ENCODE results near the gene PAX6. TPM values are rescaled to one million over a fixed set of nuclear protein-coding genes. Genes with fewer than 3 reads are reported as not detected.

The PAX6 gene
- total RNA-seq, 2 experiments from 2014 or later = not detected

DNA sequence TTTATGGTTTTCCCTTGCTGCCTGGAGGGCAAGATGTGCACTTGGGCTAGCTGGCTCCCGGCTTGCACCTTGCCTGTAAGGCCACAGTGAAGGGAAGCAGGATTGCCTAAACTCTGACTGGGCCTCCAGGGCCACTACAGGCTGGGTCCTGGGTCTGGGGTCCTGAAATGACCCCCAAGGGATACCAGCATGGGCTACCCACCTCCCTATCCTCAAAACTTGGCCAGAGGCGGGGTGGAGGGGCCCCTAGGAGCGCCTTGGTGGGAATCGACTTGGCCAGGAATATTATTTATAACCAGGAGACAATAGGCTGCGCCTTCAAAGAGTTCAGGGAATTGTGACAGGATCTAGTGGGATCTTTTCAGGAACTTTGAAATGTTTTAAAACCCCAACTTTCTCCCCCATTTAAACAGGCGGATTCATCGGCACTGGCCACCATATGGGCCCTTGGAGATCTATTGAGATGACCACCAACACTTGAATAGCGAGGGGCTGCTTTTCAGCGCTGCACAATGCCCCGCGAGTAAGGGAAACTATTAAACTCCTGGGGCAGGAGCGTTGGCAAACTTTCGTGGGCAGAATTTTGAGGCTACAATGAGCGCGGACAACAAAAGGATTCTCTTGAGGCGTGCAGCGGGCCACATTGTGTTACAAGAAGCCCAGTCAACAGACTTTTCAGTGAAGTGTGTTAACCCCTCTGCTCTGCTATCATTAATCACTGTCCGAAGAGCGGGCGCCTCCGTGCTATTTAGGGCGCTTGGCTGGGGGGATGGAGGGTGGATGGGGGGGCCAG, 15.2 kb downstream of the PAX6 start:
- BruUV-seq (replicated peaks) = no TSS peak
- Histone ChIP-seq H3K9me2 (ENCODE audit: insufficient read depth, low read length) (no peaks in the 10 kb centered on the region), H3K27ac (ENCODE audit: low read depth, low read length, poor library complexity, severe bottlenecking) (no peak overlapping the region), H2AFZ (ENCODE audit: low read length) (no peak overlapping the region), H3K9me3 (ENCODE audit: low read length) (no peaks in the 10 kb centered on the region), H4K20me1 (ENCODE audit: insufficient read depth, low read length) (no peaks in the 10 kb centered on the region), H3K79me2 (ENCODE audit: insufficient read depth, low read depth, low read length) (no peaks in the 10 kb centered on the region), H3K4me1 (ENCODE audit: insufficient read depth, low read length, poor library complexity, severe bottlenecking) (no peaks in the 10 kb centered on the region), H3K36me3 (ENCODE audit: insufficient read depth, low read length) (no peaks in the 10 kb centered on the region), H3K4me2 (ENCODE audit: low read length) (no peak overlapping the region), H3K4me3 (ENCODE audit: low read depth, low read length, poor library complexity, severe bottlenecking) (no peak overlapping the region)
- ChIA-PET POLR2A (no interaction called here), CTCF (ENCODE audit: unreplicated experiment) (no interaction called here)
- TF ChIP-seq, protein P1, sequence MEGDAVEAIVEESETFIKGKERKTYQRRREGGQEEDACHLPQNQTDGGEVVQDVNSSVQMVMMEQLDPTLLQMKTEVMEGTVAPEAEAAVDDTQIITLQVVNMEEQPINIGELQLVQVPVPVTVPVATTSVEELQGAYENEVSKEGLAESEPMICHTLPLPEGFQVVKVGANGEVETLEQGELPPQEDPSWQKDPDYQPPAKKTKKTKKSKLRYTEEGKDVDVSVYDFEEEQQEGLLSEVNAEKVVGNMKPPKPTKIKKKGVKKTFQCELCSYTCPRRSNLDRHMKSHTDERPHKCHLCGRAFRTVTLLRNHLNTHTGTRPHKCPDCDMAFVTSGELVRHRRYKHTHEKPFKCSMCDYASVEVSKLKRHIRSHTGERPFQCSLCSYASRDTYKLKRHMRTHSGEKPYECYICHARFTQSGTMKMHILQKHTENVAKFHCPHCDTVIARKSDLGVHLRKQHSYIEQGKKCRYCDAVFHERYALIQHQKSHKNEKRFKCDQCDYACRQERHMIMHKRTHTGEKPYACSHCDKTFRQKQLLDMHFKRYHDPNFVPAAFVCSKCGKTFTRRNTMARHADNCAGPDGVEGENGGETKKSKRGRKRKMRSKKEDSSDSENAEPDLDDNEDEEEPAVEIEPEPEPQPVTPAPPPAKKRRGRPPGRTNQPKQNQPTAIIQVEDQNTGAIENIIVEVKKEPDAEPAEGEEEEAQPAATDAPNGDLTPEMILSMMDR (conservative IDR thresholded peaks at IDR 0.05; ENCODE audit: low read length) = no peak
- no peak for TF ChIP-seq EZH2phosphoT487 (IDR thresholded peaks at IDR 0.05; ENCODE audit: borderline replicate concordance, low read depth, low read length)
- intact Hi-C loops (cut with micrococcal nuclease; ENCODE audit: unreplicated experiment) = no loop called here
- DNase-seq (ENCODE audit: low spot score) = no peak

DNA sequence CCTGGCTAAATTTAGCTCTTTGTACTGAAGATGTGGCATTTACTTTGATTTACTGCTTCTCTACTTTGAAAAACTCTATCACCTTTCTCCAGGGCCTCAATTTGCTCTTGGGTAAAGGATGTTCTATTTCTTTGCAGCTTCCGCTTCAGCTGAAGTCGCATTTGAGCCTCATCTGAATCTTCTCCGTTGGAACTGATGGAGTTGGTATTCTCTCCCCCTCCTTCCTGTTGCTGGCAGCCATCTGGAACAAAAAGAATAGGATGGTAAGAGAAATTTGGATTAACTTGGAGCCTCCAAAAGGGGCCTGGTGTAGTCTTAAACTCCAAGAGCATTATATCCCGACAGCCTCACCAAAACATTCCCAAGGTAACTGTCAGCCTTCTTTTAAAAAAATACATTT, 16.6 kb downstream of the PAX6 start:
- no peak for TF ChIP-seq EZH2phosphoT487 (IDR thresholded peaks at IDR 0.05; ENCODE audit: borderline replicate concordance, low read depth, low read length)
- TF ChIP-seq, protein P1 (conservative IDR thresholded peaks at IDR 0.05; ENCODE audit: low read length) = no peak
- ChIA-PET CTCF (ENCODE audit: unreplicated experiment) (no interaction called here), POLR2A (no interaction called here)
- Histone ChIP-seq H3K36me3 (ENCODE audit: insufficient read depth, low read length) (no peaks in the 10 kb centered on the region), H3K9me2 (ENCODE audit: insufficient read depth, low read length) (no peaks in the 10 kb centered on the region), H3K9me3 (ENCODE audit: low read length) (no peaks in the 10 kb centered on the region), H3K4me1 (ENCODE audit: insufficient read depth, low read length, poor library complexity, severe bottlenecking) (no peaks in the 10 kb centered on the region), H3K4me2 (ENCODE audit: low read length) (no peak overlapping the region), H3K4me3 (ENCODE audit: low read depth, low read length, poor library complexity, severe bottlenecking) (no peak overlapping the region), H3K79me2 (ENCODE audit: insufficient read depth, low read depth, low read length) (no peaks in the 10 kb centered on the region), H2AFZ (ENCODE audit: low read length) (no peak overlapping the region), H3K27ac (ENCODE audit: low read depth, low read length, poor library complexity, severe bottlenecking) (no peak overlapping the region), H4K20me1 (ENCODE audit: insufficient read depth, low read length) (no peaks in the 10 kb centered on the region)
- intact Hi-C loops (cut with micrococcal nuclease; ENCODE audit: unreplicated experiment) = no loop called here
- DNase-seq (ENCODE audit: low spot score) = no peak
- no TSS peak for BruUV-seq (replicated peaks)

GRCh38 chr11:31793264-31793663, 17.9 kb downstream of the PAX6 start:
- intact Hi-C loops (cut with micrococcal nuclease; ENCODE audit: unreplicated experiment) = no loop called here
- CTCF ChIA-PET (ENCODE audit: unreplicated experiment) = no interaction called here

More at GRCh38 chr11:31793264-31793663, 17.9 kb downstream of the PAX6 start:
- Histone ChIP-seq H3K36me3 (ENCODE audit: insufficient read depth, low read length) (no peaks in the 10 kb centered on the region), H3K27ac (ENCODE audit: low read depth, low read length, poor library complexity, severe bottlenecking) (no peak overlapping the region), H3K9me2 (ENCODE audit: insufficient read depth, low read length) (no peaks in the 10 kb centered on the region), H3K4me1 (ENCODE audit: insufficient read depth, low read length, poor library complexity, severe bottlenecking) (no peaks in the 10 kb centered on the region), H3K79me2 (ENCODE audit: insufficient read depth, low read depth, low read length) (no peaks in the 10 kb centered on the region), H3K4me3 (ENCODE audit: low read depth, low read length, poor library complexity, severe bottlenecking) (no peak overlapping the region), H2AFZ (ENCODE audit: low read length) (no peak overlapping the region), H3K9me3 (ENCODE audit: low read length) (no peaks in the 10 kb centered on the region), H3K4me2 (ENCODE audit: low read length) (no peak overlapping the region), H4K20me1 (ENCODE audit: insufficient read depth, low read length) (no peaks in the 10 kb centered on the region)
- TF ChIP-seq EZH2phosphoT487 (IDR thresholded peaks at IDR 0.05; ENCODE audit: borderline replicate concordance, low read depth, low read length) = no peak
- TF ChIP-seq, protein P1 (conservative IDR thresholded peaks at IDR 0.05; ENCODE audit: low read length) = no peak
- no TSS peak for BruUV-seq (replicated peaks)
- POLR2A ChIA-PET = no interaction called here
- no peak for DNase-seq (ENCODE audit: low spot score)

Data from OCI-LY7 (cell line).